Psoas muscle (tissue), 8 donors: ENCODE data around the gene HSF2BP. TPM values are rescaled to one million over a fixed set of nuclear protein-coding genes. Genes with fewer than 3 reads are reported as not detected.
"Not testable (repeated sequence)": the region's sequence is repeated elsewhere in the genome, so short reads cannot be mapped to it uniquely, and the experiment has no call there.

Experiments used
- ATAC-seq, 4 donors: fragments of 200-7000 bp; cut with Tn5 transposase; one replicate each; pipeline ENCODE4 v1.9.1; 2020; ENCODE audit warnings: moderate library complexity in 3 of 4, mild to moderate bottlenecking in 2 of 4
- DNase-seq, 2 donors: peaks; one replicate each; pipeline ENCODE4 v3.0.0-alpha.2; 2020
- H3K27ac ChIP-seq: fragments of 200-600 bp; one replicate; pipeline ENCODE4 v1.8.0; 2022
- H3K27me3 ChIP-seq, 3 donors: fragments of 200-600 bp in 1 of 3; one replicate each; pipeline versions ENCODE4 v1.6.1 to v1.8.0; 2013 to 2022; ENCODE audit warnings: low read length in 2 of 3, mild to moderate bottlenecking in 2 of 3, moderate library complexity in 1 of 3; ENCODE audit not compliant: insufficient read depth in 3 of 3
- H3K36me3 ChIP-seq, 2 donors: fragments of 200-600 bp in 1 of 2; one replicate each; pipeline versions ENCODE4 v1.6.1 to v1.8.0; 2013 to 2022; ENCODE audit warnings: low read depth in 1 of 2, mild to moderate bottlenecking in 1 of 2, moderate library complexity in 1 of 2; ENCODE audit not compliant: insufficient read depth in 1 of 2
- H3K4me1 ChIP-seq: fragments of 200-600 bp; one replicate; pipeline ENCODE4 v1.8.0; 2022
- H3K4me3 ChIP-seq: fragments of 200-600 bp; one replicate; pipeline ENCODE4 v1.8.0; 2022; ENCODE audit warnings: mild to moderate bottlenecking
- H3K9me3 ChIP-seq: fragments of 200-600 bp; one replicate; pipeline ENCODE4 v1.8.0; 2022
- WGBS, 3 donors: extraction: QIAGEN DNeasy Blood & Tissue Kit; methylation state at CpG; one replicate each; pipeline versions ENCODE4 v1.1.6 to v1.1.7; 2013; 5-methylcytosine and 5-hydroxymethylcytosine counted together
- intact Hi-C, 2 donors: fragments of 100-400 bp; cut with DNase I; formaldehyde crosslinking; loops; one replicate each; pipeline versions ENCODE4 v1.11.0 to v1.14.2; 2022
- polyA plus RNA-seq, 3 donors: library from polyadenylated mRNA; stranded (reverse); fragments of 200-250 nt; gene quantifications; one replicate each; pipeline ENCODE4 v1.2.3, GENCODE V29; 2013
- total RNA-seq, 4 donors: library from RNA; stranded (reverse); fragmentation: NEBNext Ultra II Directional in 2 of 4; extraction: Animal tissue kit (Norgen Biotek cat#: 25700) in 2 of 4; gene quantifications; one replicate each; pipeline versions ENCODE4 v1.2.1 to v1.2.4, GENCODE V29; 2021 to 2023
- TF ChIP-seq, protein P1 (sequence below): fragments of 200-600 bp; IDR thresholded peaks from one replicate; pipeline ENCODE4 v1.8.0; 2022; ENCODE audit warnings: antibody characterized with exemption
- donor health status: healthy with polysubstance abuse.
- donor health status: DM: no; HTN: no; CAD: no; lungs with moderate emphysema.
- donor health status: Bipolar disorder and iron deficiency.
- donor health status: healthy.
- donor health status: DM: yes; HTN: yes; CAD: no.
- donor health status: DM: no; HTN: no; CAD: no.
- donor health status: DM: no; HTN: no; CAD: no.
- donor health status: DM: yes; HTN: yes; CAD: no.

HSF2BP gene
- total and polyA plus RNA-seq, 7 donors = 0.16 to 1.7 (median 0.28) TPM; not detected in 1

DNA sequence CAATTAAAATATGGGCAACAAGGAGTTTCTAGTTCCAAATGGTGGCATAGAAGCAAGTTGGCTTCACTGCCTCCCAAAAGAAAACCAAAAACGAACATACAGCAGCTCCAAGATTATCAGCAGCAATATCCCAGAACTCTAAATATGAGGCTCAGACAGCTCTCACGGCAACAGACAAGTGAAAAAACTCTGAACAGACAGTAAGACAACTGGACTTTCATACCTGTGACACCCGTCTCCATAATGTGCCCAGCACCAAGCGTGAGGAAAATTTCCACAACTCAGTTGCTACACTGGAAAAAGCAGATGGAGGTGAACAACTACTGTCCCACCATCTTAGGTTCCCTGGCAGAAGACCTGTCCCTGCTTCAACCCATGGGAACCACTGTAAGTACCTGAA lies 39.9 kb downstream of the HSF2BP start:
- Histone ChIP-seq H3K4me1 (no peaks in the 10 kb centered on the region), H3K4me3 (no peak overlapping the region), H3K9me3 (peaks cover 10% of the 10 kb centered on the region), H3K36me3 (no peaks in the 10 kb centered on the region), H3K27me3 (no peaks in the 10 kb centered on the region), H3K27ac (no peak overlapping the region)
- DNase-seq (no peak), ATAC-seq (no peak)
- TF ChIP-seq, protein P1, sequence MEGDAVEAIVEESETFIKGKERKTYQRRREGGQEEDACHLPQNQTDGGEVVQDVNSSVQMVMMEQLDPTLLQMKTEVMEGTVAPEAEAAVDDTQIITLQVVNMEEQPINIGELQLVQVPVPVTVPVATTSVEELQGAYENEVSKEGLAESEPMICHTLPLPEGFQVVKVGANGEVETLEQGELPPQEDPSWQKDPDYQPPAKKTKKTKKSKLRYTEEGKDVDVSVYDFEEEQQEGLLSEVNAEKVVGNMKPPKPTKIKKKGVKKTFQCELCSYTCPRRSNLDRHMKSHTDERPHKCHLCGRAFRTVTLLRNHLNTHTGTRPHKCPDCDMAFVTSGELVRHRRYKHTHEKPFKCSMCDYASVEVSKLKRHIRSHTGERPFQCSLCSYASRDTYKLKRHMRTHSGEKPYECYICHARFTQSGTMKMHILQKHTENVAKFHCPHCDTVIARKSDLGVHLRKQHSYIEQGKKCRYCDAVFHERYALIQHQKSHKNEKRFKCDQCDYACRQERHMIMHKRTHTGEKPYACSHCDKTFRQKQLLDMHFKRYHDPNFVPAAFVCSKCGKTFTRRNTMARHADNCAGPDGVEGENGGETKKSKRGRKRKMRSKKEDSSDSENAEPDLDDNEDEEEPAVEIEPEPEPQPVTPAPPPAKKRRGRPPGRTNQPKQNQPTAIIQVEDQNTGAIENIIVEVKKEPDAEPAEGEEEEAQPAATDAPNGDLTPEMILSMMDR = no peak
- intact Hi-C loops = no loop called here
- 93 to 96% (median 95%) methylated on average over 4 of the region's 4 CpGs for WGBS, 3 donors

- peaks cover 10% of the 10 kb centered on the region for H3K9me3 ChIP-seq
- H3K27me3 ChIP-seq = no peaks in the 10 kb centered on the region
- ATAC-seq = no peak
- H3K36me3 ChIP-seq = no peaks in the 10 kb centered on the region
- TF ChIP-seq, protein P1 = no peak
- no peaks in the 10 kb centered on the region for H3K4me1 ChIP-seq
- intact Hi-C loops = no loop called here
- 96 to 98% (median 98%) methylated on average over 4 of the region's 4 CpGs for WGBS, 3 donors
- no peak for DNase-seq
- H3K27ac ChIP-seq = no peak overlapping the region
- H3K4me3 ChIP-seq = no peak overlapping the region
Measured at GRCh38 chr21:43618940-43619339, 40.3 kb downstream of the HSF2BP start.

- H3K4me1 ChIP-seq, H3K27me3 ChIP-seq, ATAC-seq, intact Hi-C loops, H3K36me3 ChIP-seq, DNase-seq, H3K27ac ChIP-seq, H3K4me3 ChIP-seq: not testable (repeated sequence)
- peaks cover 10% of the 10 kb centered on the region for H3K9me3 ChIP-seq
- 60 to 62% (median 62%) methylated on average over 3 of the region's 3 CpGs for whole genome bisulfite sequencing, 3 donors
Measured at GRCh38 chr21:43616861-43617260, 42.4 kb downstream of the HSF2BP start.

DNA sequence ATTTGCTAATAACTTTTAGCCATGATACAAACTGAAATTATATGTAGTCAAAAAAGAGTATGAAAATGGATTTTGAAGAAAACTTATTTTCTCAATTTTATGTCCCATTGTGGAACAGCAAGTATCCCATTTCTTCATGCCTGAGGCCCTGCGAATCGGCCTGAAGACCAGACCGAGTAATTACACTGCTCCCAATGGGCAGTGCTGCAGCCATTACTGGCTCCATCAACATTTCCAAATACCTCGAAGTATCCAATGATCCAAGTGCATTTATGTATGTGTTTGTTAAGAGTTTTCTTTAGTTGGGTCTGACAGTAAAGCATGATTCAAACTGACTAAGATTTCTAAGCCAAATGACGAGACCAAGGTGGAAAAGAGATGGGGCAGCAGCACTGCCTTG lies 44.4 kb downstream of the HSF2BP start:
- H3K9me3 ChIP-seq = peaks cover 3% of the 10 kb centered on the region
- no peak for DNase-seq
- intact Hi-C loops = no loop called here
- TF ChIP-seq, protein P1 = no peak
- no peaks in the 10 kb centered on the region for H3K36me3 ChIP-seq
- no peak for ATAC-seq
- no peaks in the 10 kb centered on the region for H3K27me3 ChIP-seq
- H3K27ac ChIP-seq = no peak overlapping the region
- H3K4me3 ChIP-seq = no peak overlapping the region
- WGBS, 3 donors = 61 to 73% (median 64%) methylated on average over 5 of the region's 5 CpGs
- no peaks in the 10 kb centered on the region for H3K4me1 ChIP-seq

- intact Hi-C loops = no loop called here
Measured at GRCh38 chr21:43613755-43614638, 45.3 kb downstream of the HSF2BP start.

More at GRCh38 chr21:43613755-43614638, 45.3 kb downstream of the HSF2BP start:
- Histone ChIP-seq H3K9me3 (no peaks in the 10 kb centered on the region), H3K27ac (no peak overlapping the region), H3K4me3 (no peak overlapping the region), H3K27me3 (no peaks in the 10 kb centered on the region), H3K4me1 (no peaks in the 10 kb centered on the region), H3K36me3 (no peaks in the 10 kb centered on the region)
- TF ChIP-seq, protein P1 = no peak
- ATAC-seq (no peak), DNase-seq (no peak)
- WGBS, 3 donors = 72 to 80% (median 77%) methylated on average over 8 of the region's 8 CpGs
